Measurements from ENCODE around the gene NCKAP5. TPM values are rescaled to one million over a fixed set of nuclear protein-coding genes. Genes with fewer than 3 reads are reported as not detected.

The NCKAP5 gene
- total RNA-seq, 1 experiment from 2014 or later = not detected

DNA sequence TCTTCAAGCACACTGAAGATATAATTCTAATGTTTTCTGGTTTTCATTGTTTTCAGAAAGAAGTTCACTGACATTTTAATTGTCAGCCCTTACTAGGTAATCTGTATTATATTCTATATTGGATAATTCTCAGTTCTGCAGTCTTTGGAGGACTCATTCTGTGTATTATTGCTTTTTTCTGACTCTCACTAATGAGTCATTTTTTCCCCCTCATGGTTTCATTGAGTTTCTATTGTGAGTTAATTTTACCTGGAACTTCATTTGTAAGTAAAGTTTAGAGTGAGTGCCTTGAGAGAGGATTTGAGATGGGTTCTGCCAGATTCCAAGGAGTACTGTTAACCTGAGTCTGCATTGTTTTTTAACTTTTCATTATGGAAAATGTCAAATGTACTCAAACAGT, 807.9 kb downstream of the NCKAP5 start:
- Mint-ChIP-seq H3K27me3 (ENCODE audit: insufficient read depth, unreplicated experiment) (no peaks in the 10 kb centered on the region), H3K36me3 (ENCODE audit: insufficient read depth, unreplicated experiment) (no peaks in the 10 kb centered on the region), H3K4me3 (ENCODE audit: unreplicated experiment) (no peak overlapping the region), H3K4me1 (ENCODE audit: insufficient read depth, unreplicated experiment) (no peaks in the 10 kb centered on the region), H3K9me3 (ENCODE audit: unreplicated experiment) (peaks cover 18% of the 10 kb centered on the region), H3K27ac (ENCODE audit: low read depth, unreplicated experiment) (no peak overlapping the region)
- TF ChIP-seq, protein P1, sequence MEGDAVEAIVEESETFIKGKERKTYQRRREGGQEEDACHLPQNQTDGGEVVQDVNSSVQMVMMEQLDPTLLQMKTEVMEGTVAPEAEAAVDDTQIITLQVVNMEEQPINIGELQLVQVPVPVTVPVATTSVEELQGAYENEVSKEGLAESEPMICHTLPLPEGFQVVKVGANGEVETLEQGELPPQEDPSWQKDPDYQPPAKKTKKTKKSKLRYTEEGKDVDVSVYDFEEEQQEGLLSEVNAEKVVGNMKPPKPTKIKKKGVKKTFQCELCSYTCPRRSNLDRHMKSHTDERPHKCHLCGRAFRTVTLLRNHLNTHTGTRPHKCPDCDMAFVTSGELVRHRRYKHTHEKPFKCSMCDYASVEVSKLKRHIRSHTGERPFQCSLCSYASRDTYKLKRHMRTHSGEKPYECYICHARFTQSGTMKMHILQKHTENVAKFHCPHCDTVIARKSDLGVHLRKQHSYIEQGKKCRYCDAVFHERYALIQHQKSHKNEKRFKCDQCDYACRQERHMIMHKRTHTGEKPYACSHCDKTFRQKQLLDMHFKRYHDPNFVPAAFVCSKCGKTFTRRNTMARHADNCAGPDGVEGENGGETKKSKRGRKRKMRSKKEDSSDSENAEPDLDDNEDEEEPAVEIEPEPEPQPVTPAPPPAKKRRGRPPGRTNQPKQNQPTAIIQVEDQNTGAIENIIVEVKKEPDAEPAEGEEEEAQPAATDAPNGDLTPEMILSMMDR (IDR thresholded peaks at IDR 0.05; ENCODE audit: unreplicated experiment) = no peak
- intact Hi-C loops (cut with micrococcal nuclease) = no loop called here
- ChIA-PET CTCF (no interaction called here), POLR2A (interaction anchor here (0.5 kb wide), 1 partner anchor 87 kb away, joined by 4 read pairs; no protein-coding TSS in a partner anchor)
- BruUV-seq (replicated peaks) = no TSS peak
- DNase-seq (ENCODE audit: unreplicated experiment) = no peak

DNA sequence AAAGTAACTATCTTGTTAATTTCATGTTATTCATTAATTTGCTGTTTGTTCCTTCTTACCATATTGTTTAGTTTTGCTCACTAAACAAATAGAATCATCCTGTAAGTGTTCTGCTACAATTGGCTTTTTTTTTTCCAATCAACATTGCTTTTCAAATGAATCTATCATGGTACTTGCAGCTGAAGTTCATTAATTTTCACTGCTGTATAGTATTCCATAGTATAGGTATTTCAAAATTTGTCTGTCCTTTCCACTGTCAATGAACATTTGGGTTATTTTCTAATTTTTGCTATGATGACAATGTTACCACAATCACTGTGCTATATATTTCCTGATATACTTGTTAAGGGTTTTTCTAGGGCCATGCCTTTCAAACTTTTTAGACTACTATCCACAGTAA, 809.3 kb downstream of the NCKAP5 start:
- Mint-ChIP-seq H3K27ac (ENCODE audit: low read depth, unreplicated experiment) (no peak overlapping the region), H3K9me3 (ENCODE audit: unreplicated experiment) (peaks cover 18% of the 10 kb centered on the region), H3K27me3 (ENCODE audit: insufficient read depth, unreplicated experiment) (no peaks in the 10 kb centered on the region), H3K36me3 (ENCODE audit: insufficient read depth, unreplicated experiment) (no peaks in the 10 kb centered on the region), H3K4me3 (ENCODE audit: unreplicated experiment) (no peak overlapping the region), H3K4me1 (ENCODE audit: insufficient read depth, unreplicated experiment) (no peaks in the 10 kb centered on the region)
- ChIA-PET CTCF (no interaction called here), POLR2A (no interaction called here)
- no peak for DNase-seq (ENCODE audit: unreplicated experiment)
- intact Hi-C loops (cut with micrococcal nuclease) = no loop called here
- BruUV-seq (replicated peaks) = no TSS peak
- TF ChIP-seq, protein P1 (IDR thresholded peaks at IDR 0.05; ENCODE audit: unreplicated experiment) = no peak

DNA sequence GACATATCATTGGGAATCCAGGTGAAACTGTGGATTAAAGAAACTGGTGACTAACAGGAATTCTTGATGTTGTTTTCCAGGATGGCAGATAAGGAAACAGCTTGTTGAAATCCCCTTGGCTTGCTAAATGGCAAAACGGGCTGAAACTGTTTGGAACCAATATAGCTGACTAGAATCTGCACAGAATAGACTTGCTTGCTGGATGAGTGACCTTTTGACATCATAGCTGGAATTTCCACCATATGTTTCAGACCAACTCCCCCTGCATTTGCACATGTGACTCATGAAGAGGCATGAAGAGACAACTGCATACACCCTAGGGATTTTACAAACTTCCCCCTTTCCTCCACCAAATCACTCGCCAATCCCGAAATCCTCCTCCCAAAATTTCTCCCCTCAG, 810.6 kb downstream of the NCKAP5 start:
- TF ChIP-seq, protein P1 (IDR thresholded peaks at IDR 0.05; ENCODE audit: unreplicated experiment) = no peak
- Mint-ChIP-seq H3K4me3 (ENCODE audit: unreplicated experiment) (no peak overlapping the region), H3K27me3 (ENCODE audit: insufficient read depth, unreplicated experiment) (no peaks in the 10 kb centered on the region), H3K27ac (ENCODE audit: low read depth, unreplicated experiment) (no peak overlapping the region), H3K9me3 (ENCODE audit: unreplicated experiment) (peaks cover 4% of the 10 kb centered on the region), H3K36me3 (ENCODE audit: insufficient read depth, unreplicated experiment) (no peaks in the 10 kb centered on the region), H3K4me1 (ENCODE audit: insufficient read depth, unreplicated experiment) (no peaks in the 10 kb centered on the region)
- CTCF ChIA-PET = interaction anchor here (1.2 kb wide), 1 partner anchor 409 kb away, joined by 3 read pairs; no protein-coding TSS in a partner anchor
- BruUV-seq (replicated peaks) = no TSS peak
- POLR2A ChIA-PET = no interaction called here
- intact Hi-C loops (cut with micrococcal nuclease) = no loop called here
- DNase-seq (ENCODE audit: unreplicated experiment) = no peak

DNA sequence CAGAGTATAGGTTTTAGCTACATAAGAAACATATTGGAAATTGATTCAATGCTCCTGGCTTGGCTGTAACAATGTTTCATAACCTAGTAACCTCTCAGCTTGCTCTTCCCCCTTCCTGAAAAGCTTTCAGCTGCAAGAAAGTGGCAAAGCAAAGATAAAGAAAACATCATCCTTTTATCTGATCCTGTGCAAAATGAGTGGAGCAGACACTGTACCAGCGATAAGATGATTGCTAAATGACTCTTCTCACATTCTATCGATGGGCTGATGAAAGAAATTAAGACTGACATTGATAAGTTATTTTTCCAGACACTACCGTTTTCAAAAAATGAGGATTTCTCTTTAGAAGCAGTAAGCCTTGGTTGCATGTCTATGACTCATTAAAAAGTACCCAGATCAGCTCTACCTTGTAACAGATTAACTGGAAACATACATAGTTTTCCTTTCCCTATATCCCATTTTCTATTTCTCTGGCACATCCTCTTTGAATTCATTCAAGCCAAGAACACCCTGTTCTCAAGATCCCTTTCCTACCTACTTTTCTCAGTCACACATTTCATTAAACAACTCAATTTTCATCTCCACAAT, 811.2 kb downstream of the NCKAP5 start:
- CTCF ChIA-PET = no interaction called here
- intact Hi-C loops (cut with micrococcal nuclease) = no loop called here
- TF ChIP-seq, protein P1 (IDR thresholded peaks at IDR 0.05; ENCODE audit: unreplicated experiment) = no peak
- Mint-ChIP-seq H3K4me3 (ENCODE audit: unreplicated experiment) (no peak overlapping the region), H3K27ac (ENCODE audit: low read depth, unreplicated experiment) (no peak overlapping the region), H3K27me3 (ENCODE audit: insufficient read depth, unreplicated experiment) (no peaks in the 10 kb centered on the region), H3K36me3 (ENCODE audit: insufficient read depth, unreplicated experiment) (no peaks in the 10 kb centered on the region), H3K9me3 (ENCODE audit: unreplicated experiment) (no peaks in the 10 kb centered on the region), H3K4me1 (ENCODE audit: insufficient read depth, unreplicated experiment) (no peaks in the 10 kb centered on the region)
- POLR2A ChIA-PET = no interaction called here
- DNase-seq (ENCODE audit: unreplicated experiment) = no peak
- no TSS peak for BruUV-seq (replicated peaks)

Data from MCF 10A (cell line).